Activated T-helper 1 cell treated with anti-CD3 and anti-CD28 coated beads, Interleukin-12 subunit alpha, Interleukin-12 subunit beta, Interleukin-2, Interleukin-4 antibody, amounts not matched to agents 30 ng/mL and 10 ng/mL and 1 ng/mL, durations not matched to agents 14 hours and 24 hours and 36 hours (primary cell): ENCODE results near the gene TUT7. TPM values are rescaled to one million over a fixed set of nuclear protein-coding genes. Genes with fewer than 3 reads are reported as not detected.

Source experiments
- total RNA-seq: library from RNA; stranded (reverse); gene quantifications from 2 replicates; pipeline ENCODE4 v1.2.3, GENCODE V29; 2022

The TUT7 gene
- total RNA-seq, 1 donor from 2014 or later, result 44.1 TPM

Other genes starting within 250 kb of the TUT7 start
- 0.34 TPM in 1 of 2 replicates, not detected in the other for gene C9orf153, start 94.8 kb downstream of the TUT7 start, total RNA-seq
- gene ISCA1, start 71.9 kb downstream of the TUT7 start, total RNA-seq, result 27.4 and 30.3 TPM in 2 replicates